Ovary (tissue), 3 donors: ENCODE measurements around the gene CT45A7.
"Not testable (repeated sequence)": the region's sequence is repeated elsewhere in the genome, so short reads cannot be mapped to it uniquely, and the experiment has no call there.

Source experiments
- EP300 ChIP-seq: sonication (generic); formaldehyde crosslinking; IDR thresholded peaks from one replicate; pipeline ENCODE4 v1.6.1; 2017; ENCODE audit warnings: antibody characterized with exemption
- POLR2A ChIP-seq: fragments of 450-650 bp; IDR thresholded peaks from one replicate; pipeline ENCODE4 v1.6.1; 2017; ENCODE audit warnings: antibody characterized with exemption, mild to moderate bottlenecking, moderate library complexity
- TF ChIP-seq, protein P1 (sequence below), 3 donors: fragments of 450-650 bp in 2 of 3; fragments of 200-600 bp in 1 of 3; IDR thresholded peaks; one replicate each; pipeline versions ENCODE4 v1.5.1 to v1.8.0; 2016 to 2022; ENCODE audit warnings: antibody characterized with exemption in 3 of 3, mild to moderate bottlenecking in 1 of 3
- donor health status: DM: no; HTN: no; CAD: no.

DNA sequence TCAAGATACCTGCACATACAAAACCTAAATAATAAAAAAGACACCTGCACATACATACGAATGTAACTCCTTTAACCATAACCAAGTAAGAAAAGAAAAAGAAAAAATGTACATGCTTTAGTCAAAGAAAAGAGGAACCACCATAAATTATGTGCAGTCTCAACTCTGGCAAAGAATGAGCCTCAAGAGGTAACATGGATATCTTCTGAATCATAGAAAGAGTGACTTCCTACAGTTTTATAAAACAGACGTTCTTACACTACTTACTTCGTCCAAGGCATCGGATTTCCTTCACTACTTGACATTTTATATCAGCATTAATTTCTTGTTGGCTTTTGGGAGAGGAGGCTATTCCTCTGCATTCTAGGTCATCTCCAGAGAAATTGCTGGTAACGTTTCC is 45.7 kb upstream of the CT45A7 start:
- not testable (repeated sequence) for TF ChIP-seq EP300, POLR2A
- TF ChIP-seq, protein P1, sequence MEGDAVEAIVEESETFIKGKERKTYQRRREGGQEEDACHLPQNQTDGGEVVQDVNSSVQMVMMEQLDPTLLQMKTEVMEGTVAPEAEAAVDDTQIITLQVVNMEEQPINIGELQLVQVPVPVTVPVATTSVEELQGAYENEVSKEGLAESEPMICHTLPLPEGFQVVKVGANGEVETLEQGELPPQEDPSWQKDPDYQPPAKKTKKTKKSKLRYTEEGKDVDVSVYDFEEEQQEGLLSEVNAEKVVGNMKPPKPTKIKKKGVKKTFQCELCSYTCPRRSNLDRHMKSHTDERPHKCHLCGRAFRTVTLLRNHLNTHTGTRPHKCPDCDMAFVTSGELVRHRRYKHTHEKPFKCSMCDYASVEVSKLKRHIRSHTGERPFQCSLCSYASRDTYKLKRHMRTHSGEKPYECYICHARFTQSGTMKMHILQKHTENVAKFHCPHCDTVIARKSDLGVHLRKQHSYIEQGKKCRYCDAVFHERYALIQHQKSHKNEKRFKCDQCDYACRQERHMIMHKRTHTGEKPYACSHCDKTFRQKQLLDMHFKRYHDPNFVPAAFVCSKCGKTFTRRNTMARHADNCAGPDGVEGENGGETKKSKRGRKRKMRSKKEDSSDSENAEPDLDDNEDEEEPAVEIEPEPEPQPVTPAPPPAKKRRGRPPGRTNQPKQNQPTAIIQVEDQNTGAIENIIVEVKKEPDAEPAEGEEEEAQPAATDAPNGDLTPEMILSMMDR (IDR thresholded peaks at IDR 0.05), result not testable (repeated sequence)
